Measurements from ENCODE around the gene IGFL4.
"Not testable (repeated sequence)": the region's sequence is repeated elsewhere in the genome, so short reads cannot be mapped to it uniquely, and the experiment has no call there.

The IGFL4 gene

DNA sequence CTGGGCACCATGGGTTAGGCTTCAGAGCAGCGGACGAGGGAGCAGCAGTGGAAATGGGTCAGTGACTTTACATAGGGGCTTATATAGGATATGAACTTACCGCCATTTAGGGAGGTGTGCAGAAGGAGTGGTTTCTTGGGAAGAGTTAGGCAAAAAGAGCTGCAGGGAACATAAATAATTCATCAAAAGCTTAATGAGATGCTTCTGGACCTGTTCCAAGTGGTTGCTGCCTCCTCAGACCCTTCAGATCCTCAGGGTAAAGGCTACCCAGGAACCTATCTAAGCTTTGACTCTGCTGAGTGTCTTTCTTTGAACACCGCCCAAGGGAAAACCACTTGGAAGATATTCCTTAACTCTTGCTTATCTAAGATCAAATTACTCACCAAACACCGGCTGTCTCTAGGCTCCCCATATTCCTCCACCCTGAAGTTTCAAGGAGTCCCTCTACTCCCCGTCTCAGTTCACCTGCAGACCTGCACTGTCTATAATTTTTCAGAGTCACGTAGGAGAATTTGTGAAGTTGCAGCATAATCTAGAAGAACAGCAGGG is at the start of gene IGFL4:
IGFL4 (minus strand) TSS at position 51 of the 549 bp plus-strand sequence; CDS start at position 11, 40 bp downstream.
- no peak for DNase-seq (ENCODE audit: extremely low read depth in 1 of 2, low read depth in 1 of 2)

GRCh38 chr19:46090444-46090843 is 49.6 kb upstream of the IGFL4 start:
- DNase-seq (ENCODE audit: extremely low read depth in 1 of 2, low read depth in 1 of 2): no peak

DNA sequence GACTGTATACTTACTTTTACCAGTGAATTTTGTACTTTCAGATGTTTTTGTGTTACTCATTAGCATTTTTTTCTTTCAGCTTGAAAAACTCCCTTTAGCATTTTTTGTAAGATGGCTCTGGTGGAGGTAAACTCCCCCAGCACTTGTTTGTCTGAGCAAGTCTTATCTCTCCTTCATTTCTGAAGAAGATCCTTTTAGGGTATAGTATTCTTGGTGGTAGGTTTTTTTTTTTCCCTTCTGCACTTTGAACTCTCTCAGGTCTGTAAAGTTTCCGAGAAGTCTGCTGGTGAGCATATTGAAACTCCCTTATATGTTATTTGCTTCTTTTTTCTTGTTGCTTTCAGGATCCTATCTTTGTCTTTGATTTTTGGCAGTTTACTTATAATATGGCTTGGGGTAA is 48.6 kb upstream of the IGFL4 start:
- no peak for DNase-seq (ENCODE audit: extremely low read depth in 1 of 2, low read depth in 1 of 2)

DNA sequence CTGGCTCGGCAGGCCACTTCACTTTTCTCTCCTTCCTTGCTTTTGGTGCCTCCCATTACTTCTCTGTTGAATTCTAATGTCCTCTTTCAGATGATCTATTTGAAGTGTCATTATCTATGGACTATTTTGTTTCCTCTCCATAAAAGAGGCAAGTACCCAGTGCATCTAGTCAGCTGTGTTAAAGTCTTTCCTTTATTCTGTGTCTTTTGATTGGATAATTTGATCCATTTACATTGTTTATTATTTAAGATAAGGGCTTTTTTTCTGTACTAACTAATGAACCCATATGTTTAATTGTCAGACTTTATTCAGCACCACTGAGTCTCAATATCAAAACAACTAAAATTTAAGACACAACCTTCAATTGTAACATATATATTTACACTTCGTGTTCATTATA is 47.3 kb upstream of the IGFL4 start:
- no peak for DNase-seq (ENCODE audit: extremely low read depth in 1 of 2, low read depth in 1 of 2)

GRCh38 chr19:46085888-46086287 is 45.1 kb upstream of the IGFL4 start:
- no peak for DNase-seq (ENCODE audit: extremely low read depth in 1 of 2, low read depth in 1 of 2)

DNA sequence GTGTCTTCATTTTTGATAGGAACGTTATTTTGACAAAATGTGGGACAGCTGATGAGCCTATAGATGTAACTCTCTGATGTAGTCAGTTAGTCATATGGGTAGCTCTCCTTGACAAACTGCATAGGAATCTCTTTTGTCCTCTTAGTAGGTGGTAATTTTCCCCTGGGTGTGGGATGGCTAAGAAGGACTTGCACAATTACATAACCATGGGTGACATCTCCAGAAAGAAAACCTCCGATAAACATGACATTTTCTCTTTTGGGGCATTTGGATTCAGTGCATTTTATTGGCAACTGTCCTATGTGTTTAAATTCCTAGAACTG is 41.9 kb upstream of the IGFL4 start:
- DNase-seq (ENCODE audit: extremely low read depth in 1 of 2, low read depth in 1 of 2): no peak

DNA sequence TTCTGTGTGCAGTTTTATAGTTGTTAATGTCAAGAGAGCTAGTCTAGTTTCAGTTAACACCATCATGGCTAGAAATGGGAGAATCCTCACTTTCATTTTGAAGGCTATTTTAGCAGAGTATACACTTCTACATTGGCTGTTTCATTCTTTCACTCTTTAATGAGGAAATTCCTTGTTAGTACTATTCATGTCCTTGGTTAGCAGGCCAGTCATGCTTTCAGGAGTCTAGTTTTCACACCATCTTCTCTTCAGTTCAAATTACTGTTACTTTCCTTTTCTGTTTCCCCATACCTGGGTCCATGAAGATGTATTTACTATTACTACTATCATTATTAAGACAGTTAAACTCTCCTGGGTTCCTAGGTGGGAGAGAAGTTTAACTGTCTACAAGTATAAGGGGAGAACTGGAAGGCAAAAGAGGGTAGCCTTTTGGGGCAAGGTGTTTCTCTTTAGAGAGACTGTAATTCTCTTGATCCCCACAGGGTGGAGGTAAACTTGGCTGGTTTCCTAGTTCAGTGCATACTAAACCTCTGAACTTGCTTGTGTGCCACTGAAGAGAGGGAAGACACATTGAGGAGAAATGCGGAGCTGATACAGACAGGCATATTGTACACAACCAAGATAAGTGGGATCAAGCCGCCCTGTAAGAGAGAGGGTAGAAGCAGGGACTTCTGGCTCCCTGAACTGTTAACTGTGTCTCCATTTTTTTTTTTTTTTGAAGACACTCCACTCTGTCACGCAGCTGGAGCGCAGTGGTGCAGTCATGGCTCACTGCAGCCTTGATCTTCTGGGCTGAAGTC is 41.3 kb upstream of the IGFL4 start:
- DNase-seq (ENCODE audit: extremely low read depth in 1 of 2, low read depth in 1 of 2): no peak

DNA sequence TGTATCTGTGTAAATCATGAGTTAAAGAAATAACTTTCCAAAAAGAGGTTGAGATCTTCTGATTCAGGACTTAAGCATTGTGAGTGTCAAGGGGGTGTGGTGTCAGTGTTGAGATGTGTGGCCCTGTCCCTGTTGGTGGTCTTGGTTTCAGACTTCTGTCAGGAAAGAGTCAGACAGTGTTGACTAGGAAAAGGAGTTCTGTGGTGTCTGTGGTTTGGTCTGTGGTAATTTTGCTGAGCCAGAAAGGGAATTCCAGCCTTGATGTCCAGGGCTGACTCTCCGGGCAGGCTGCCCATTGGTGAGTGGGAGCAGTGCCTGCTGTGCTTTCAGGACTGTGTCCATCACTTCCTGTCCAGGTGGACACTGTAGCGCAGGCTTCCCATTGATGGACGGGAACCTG is 39.8 kb upstream of the IGFL4 start:
- DNase-seq (ENCODE audit: extremely low read depth in 1 of 2, low read depth in 1 of 2): no peak

DNA sequence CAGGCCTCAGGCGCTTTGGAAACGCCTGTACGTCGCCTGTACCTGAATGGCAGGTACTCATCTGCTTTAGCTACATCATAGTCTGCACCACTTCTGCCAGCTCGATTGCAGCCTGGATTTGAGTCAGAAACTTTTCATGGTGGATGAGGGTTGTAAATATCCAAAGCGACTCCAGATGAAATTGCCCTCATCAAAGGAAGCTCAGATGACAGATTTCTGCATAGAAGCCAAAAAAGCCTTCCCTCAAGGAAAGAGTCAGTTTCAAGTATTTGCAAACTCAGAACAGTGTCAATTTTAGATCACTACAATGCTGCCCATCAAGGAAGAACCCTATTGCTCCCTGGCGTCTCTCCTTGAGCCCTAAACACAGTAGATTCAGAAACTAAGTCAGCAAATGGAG is 38.8 kb upstream of the IGFL4 start:
- no peak for DNase-seq (ENCODE audit: extremely low read depth in 1 of 2, low read depth in 1 of 2)

GRCh38 chr19:46078573-46079332 is 38.0 kb upstream of the IGFL4 start:
- DNase-seq (ENCODE audit: extremely low read depth in 1 of 2, low read depth in 1 of 2): not testable (repeated sequence)

DNA sequence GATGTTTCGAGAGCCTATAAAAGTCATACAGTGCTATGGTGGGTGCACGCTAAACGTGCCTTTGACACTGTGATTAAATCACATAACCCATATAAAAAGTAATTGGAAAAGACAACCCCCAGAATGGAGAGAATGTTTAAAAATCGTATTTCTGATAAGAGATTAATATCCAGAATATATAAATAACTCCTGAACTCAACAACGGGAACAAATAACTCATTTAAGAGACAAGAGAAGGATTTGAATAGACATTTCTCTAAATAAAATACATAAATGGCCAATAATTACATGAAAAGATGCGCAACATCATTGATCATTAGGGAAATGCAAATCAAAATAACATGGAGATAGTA is 37.0 kb upstream of the IGFL4 start:
- no peak for DNase-seq (ENCODE audit: extremely low read depth in 1 of 2, low read depth in 1 of 2)

GRCh38 chr19:46076951-46077814 is 36.4 kb upstream of the IGFL4 start:
- no peak for DNase-seq (ENCODE audit: extremely low read depth in 1 of 2, low read depth in 1 of 2)

DNA sequence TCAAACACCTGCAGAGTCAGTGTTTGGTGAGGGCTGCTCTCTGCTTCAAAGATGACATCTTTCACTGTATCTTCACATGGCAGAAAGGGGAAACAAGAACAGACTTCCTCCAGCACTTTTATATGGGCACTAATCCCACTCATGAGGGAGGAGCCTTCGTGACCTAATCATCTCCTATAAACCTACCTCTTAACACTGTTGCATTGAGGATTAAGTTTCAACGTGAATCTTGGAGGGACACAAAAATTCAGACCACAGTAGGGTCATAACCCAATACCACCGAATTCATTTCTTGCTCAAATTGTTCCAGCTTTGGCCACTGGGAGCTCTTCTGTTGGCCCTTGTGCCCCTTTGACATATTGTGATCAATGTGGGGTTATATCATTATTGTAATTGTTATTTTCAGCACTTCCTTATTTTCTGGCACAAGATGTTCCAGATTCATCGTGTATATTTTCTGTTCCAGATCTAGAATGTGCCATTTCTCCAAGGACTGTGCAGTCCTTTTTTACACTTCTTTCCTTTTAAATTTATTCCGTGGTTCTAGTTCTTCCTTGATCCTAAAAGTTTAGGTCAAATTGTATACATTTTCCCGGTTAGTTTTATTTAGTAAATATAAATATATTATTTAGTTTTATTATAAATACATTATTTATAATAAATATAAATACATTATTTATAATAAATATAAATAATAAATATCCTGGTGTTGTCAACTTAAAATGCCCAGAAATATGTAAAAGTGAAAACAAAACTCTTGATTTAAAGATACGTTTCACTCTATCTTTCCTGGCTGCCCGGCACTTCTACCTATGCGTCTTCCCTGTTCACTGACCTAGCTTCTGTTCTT is 35.5 kb upstream of the IGFL4 start:
- no peak for DNase-seq (ENCODE audit: extremely low read depth in 1 of 2, low read depth in 1 of 2)

DNA sequence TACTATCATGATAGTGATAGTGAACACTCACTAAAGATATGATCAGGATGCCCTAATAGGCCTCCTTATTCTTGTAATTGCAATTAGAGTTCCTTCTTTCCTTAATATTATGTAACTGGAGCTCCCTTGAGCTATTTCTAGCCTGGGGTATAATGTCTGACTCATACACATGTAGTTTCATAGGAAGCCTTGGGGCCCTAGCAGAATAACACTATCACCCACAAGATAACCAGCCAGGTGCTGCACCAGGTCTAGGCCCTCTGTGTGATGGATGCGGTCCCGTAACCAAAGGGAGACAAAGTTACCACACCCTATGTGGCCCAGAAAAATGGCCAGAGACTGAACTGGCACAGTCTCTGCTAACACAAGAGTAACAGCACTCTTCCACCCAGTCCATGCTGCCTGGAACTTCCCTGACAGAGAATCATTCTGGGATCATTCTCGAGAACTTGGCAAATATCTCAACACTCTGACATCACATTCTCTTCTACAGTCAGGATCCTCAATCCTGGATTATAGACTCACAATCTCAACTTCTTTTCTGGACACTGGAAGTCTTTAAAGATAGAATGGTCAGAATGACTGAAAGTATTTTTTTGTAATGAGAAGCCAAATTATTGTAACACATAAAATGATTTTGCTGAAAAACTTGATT is 32.6 kb upstream of the IGFL4 start:
- DNase-seq (ENCODE audit: extremely low read depth in 1 of 2, low read depth in 1 of 2): no peak

DNA sequence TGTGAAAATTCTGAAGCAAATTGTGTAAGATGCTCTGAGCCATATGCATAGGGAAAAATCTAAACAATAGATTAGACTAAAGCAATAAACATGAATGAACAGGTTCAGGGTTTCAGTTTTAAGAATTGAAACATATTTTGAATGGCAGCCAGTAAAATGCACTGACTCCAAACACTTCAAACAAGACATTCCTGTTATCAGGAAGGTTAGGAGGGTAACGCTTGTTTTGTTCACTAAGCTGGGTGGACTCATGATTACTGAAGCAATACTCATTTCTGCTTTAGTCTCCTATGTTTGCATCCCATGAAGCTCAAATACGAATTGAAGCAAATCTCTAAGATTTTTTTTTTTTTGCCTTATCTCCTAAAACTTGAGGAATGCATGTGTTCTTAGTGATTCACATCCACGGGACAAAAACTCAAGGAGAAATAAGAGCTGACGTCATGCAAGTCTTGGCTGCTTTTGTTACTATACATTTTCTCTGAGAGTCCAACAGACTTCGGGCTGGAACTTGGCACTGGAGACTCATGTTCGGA is 29.1 kb upstream of the IGFL4 start:
- DNase-seq (ENCODE audit: extremely low read depth in 1 of 2, low read depth in 1 of 2): no peak

DNA sequence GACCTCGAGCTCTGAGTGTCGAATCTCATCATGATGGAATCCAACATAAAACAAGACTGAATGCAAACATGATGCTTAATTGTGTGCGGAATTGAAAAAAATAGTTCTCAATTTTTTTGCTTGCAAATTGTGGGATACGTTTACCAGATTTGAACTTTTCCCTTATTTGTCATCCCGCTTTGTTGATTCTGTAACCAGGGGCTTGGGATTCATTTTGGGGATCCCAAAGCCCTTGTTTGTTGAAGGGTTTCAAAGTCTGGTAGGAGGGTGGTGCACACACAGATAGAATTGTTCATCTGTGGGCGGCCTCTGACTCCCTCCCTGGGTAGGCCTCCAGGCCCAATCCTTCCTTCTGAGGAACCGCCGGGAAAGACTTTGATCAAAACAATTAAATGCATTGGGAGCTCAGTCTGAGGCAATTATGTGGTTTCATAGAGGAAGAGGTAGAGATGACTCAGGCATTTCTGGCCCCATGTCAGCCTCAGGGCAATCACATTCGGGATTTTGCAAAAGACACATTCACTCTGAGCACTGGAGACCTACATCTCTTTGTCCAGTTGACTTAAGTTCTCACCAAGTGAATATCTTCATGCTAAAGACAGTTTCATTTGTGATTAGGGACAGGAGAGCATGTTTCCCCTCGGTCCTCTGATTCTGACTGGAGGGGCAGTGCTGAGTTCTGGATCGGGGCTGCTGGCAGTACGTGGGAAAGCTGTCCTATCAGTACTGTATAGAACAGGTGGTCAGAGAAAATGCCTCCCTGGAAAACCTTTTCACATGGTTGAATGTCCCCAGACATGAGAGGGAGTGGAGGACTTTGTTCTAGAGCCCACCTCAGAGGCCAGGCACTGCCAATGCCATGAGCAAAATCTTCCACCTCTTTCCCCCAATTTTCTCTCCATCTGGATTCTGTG is 27.8 kb upstream of the IGFL4 start:
- DNase-seq (ENCODE audit: extremely low read depth in 1 of 2, low read depth in 1 of 2): no peak

DNA sequence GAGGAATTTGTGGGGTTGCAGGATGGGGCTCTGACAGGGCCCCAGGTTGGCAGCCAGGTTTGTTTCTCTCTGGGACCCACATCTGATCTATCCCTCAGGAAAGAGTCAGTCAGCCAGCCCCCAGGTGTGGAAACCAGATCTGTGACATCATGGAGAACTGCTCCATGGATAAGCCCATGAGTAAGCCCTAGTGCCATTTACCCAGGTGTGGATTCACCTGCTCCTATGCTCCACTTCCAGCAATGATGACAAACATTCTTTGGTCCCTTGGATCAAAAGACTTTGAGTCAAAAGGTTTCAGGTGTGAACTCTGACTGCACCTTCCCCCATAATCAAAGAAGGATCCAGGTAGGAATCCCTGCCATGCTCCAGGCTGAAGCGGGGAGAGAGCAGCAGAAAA is 26.9 kb upstream of the IGFL4 start:
- DNase-seq (ENCODE audit: extremely low read depth in 1 of 2, low read depth in 1 of 2): no peak

DNA sequence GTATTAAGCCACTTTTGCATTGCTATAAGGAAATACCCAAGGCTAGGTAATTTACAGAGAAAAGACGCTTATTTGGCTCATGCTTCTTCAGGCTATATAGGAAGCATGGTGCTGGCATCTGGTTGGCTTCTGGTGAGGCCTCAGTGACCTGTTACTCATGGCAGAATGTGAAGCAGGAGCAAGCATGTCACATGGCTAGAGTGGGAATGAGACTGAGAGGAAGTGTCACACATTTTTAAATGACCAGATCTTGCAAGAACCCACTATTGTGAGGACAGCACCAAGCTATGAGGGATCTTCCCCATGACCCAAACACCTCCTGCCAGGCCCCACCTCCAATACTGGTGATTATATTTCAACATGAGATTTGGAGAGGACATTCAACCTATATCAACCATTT is 25.7 kb upstream of the IGFL4 start:
- no peak for DNase-seq (ENCODE audit: extremely low read depth in 1 of 2, low read depth in 1 of 2)
